Measurements from ENCODE around the gene ADAMTSL3. TPM values are rescaled to one million over a fixed set of nuclear protein-coding genes. Genes with fewer than 3 reads are reported as not detected.

The ADAMTSL3 gene
- total and polyA plus RNA-seq, 2 of the 4 experiments (the other 2 are of a cell fraction), result under 0.01 to 0.02 TPM

DNA sequence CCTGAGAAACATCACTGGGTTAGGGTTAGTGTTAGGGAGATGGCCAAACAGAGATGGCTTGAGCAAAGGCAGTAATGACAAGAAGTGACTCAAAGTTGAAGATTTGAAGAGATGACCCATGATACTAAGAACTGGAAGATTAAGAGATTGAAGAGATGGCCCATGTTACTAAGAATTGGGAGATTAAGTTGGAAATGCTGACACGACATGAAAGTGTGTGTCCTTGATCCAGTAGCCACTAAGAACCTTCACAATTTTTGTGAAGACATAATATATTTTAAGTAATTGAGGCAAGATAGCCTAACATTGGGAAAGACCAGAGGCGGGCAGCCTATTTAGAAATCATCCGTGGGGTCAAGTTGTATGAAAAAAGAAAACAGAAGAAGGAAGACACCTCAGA, 239.4 kb downstream of the ADAMTSL3 start:
- Histone ChIP-seq H3K14ac (replicated peaks; ENCODE audit: low read depth, low read length) (no peak overlapping the region), H3K9me1 (ENCODE audit: insufficient read depth, low read length) (no peaks in the 10 kb centered on the region), H2AK5ac (ENCODE audit: low read depth, low read length) (no peak overlapping the region), H2AFZ (replicated peaks; ENCODE audit: low read length, poor library complexity) (no peak overlapping the region), H3K9ac (ENCODE audit: low read depth, low read length) (no peak overlapping the region), H3K27ac (ENCODE audit: insufficient read depth, low read length) (no peak overlapping the region), H2BK5ac (ENCODE audit: low read depth, low read length, poor library complexity, severe bottlenecking) (no peak overlapping the region), H3K27me3 (ENCODE audit: control insufficient read depth, insufficient read depth, low read length) (no peaks in the 10 kb centered on the region; the same call in 1 of the 2 replicates), H2BK120ac (ENCODE audit: low read depth, low read length) (no peak overlapping the region), H4K20me1 (ENCODE audit: insufficient read depth, low read length) (no peaks in the 10 kb centered on the region), H3K36me3 (ENCODE audit: control insufficient read depth, insufficient read depth, low read length) (no peaks in the 10 kb centered on the region), H3K4me3 (ENCODE audit: insufficient read depth, low read depth, low read length) (no peak overlapping the region), H3K79me1 (ENCODE audit: low read depth in 1 of 2, low read length in 2 of 2) (no peaks in the 10 kb centered on the region), H4K5ac (ENCODE audit: low read depth, low read length) (no peak overlapping the region), H2BK20ac (ENCODE audit: low read depth, low read length) (no peak overlapping the region), H4K91ac (ENCODE audit: insufficient read depth, low read depth, low read length) (no peak overlapping the region), H3K9me3 (ENCODE audit: control insufficient read depth, insufficient read depth, low read length) (no peaks in the 10 kb centered on the region), H3K4me1 (ENCODE audit: control insufficient read depth, insufficient read depth, low read length) (no peaks in the 10 kb centered on the region), H3K23ac (ENCODE audit: low read depth, low read length) (no peak overlapping the region), H2BK15ac (ENCODE audit: low read depth, low read length) (no peak overlapping the region), H3K4ac (ENCODE audit: low read depth, low read length) (no peak overlapping the region), H3K56ac (ENCODE audit: extremely low read depth, insufficient read depth, low read length) (no peak overlapping the region), H3K4me2 (ENCODE audit: low read depth, low read length) (no peak overlapping the region), H3K18ac (ENCODE audit: low read depth, low read length) (no peak overlapping the region), H2AK9ac (replicated peaks; ENCODE audit: low read depth, low read length, poor library complexity) (no peak overlapping the region), H4K8ac (ENCODE audit: low read depth in 2 of 2, low read length in 2 of 2) (no peak overlapping the region)
- WGBS, 2 experiments (ENCODE audit: extremely low coverage in 2 of 2, insufficient read length in 1 of 2), result no CpG with 5 or more reads among the region's 3 CpGs
- dilution Hi-C loops (cut with HindIII; ENCODE audit: low sequenced_read_pairs, unreplicated experiment) (no loop called here), intact Hi-C loops (cut with micrococcal nuclease) (no loop called here), in situ Hi-C loops (cut with MboI; ENCODE audit: low sequenced_read_pairs) (no loop called here)
- no peak for ATAC-seq (ENCODE audit: low read depth)
- DNase-seq, result no peak
- ChIA-PET POLR2A (ENCODE audit: unreplicated experiment) (no interaction called here), CTCF (interaction anchor here (0.6 kb wide), 1 partner anchor 901 kb away, joined by 3 read pairs; no protein-coding TSS in a partner anchor)
- TF ChIP-seq MAFK (IDR thresholded peaks at IDR 0.05; ENCODE audit: low read depth, low read length) (peak; percentile 61), RAD21 (IDR thresholded peaks at IDR 0.05; ENCODE audit: low read length) (no peak)
- no TSS peak for BruUV-seq (replicated peaks)
